ENCODE results near the gene SVEP1. TPM values are rescaled to one million over a fixed set of nuclear protein-coding genes. Genes with fewer than 3 reads are reported as not detected.
A peak's percentile ranks its signal among the peaks of the same experiment; 100 is the strongest.

Gene SVEP1
- total RNA-seq, 2 donors from 2014 or later, result 0.44 to 0.46 TPM

DNA sequence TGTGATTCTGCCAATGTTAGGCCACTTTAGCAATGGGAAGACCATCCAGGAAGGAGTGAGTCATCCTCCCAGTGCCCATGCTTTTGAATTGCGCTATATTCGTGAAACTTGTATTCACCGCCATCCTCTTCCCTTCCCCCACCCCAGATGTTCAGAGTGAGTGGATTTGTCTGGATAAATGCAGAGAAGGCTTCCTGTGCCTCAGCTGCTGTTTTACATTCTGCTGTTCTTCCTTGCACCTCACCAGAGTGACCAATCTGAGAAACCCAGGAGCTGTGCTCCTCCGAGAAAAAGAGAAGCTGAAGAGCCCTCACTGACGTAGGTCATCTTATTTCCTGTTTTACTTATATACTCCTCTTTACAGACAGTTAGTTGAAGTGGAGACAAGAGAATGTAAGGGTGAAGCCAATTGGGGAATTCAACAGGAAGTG lies 24.6 kb upstream of the SVEP1 start:
- no peaks in the 10 kb centered on the region for H3K36me3 Mint-ChIP-seq (ENCODE audit: low read depth)
- H3K4me1 Mint-ChIP-seq, result peaks cover 3% of the 10 kb centered on the region
- no peak overlapping the region for H3K27ac Mint-ChIP-seq
- H3K27me3 ChIP-seq (ENCODE audit: control insufficient read depth, insufficient read depth, low read length, poor library complexity, severe bottlenecking), result no peaks in the 10 kb centered on the region
- no peak overlapping the region for H3K4me3 Mint-ChIP-seq
- 98 to 100% methylated on average over 1 to 5 of the region's 5 CpGs for WGBS, 2 experiments (ENCODE audit: insufficient coverage in 1 of 2, insufficient read length in 1 of 2)
- no peak overlapping the region for H3K4me3 ChIP-seq (ENCODE audit: low read length)
- H3K27me3 Mint-ChIP-seq (ENCODE audit: insufficient read depth), result no peaks in the 10 kb centered on the region
- H3K9me3 ChIP-seq (ENCODE audit: control insufficient read depth, low read length), result no peaks in the 10 kb centered on the region
- no peaks in the 10 kb centered on the region for H3K9me3 Mint-ChIP-seq
- DNase-seq, result no peak
- TF ChIP-seq, protein P1, sequence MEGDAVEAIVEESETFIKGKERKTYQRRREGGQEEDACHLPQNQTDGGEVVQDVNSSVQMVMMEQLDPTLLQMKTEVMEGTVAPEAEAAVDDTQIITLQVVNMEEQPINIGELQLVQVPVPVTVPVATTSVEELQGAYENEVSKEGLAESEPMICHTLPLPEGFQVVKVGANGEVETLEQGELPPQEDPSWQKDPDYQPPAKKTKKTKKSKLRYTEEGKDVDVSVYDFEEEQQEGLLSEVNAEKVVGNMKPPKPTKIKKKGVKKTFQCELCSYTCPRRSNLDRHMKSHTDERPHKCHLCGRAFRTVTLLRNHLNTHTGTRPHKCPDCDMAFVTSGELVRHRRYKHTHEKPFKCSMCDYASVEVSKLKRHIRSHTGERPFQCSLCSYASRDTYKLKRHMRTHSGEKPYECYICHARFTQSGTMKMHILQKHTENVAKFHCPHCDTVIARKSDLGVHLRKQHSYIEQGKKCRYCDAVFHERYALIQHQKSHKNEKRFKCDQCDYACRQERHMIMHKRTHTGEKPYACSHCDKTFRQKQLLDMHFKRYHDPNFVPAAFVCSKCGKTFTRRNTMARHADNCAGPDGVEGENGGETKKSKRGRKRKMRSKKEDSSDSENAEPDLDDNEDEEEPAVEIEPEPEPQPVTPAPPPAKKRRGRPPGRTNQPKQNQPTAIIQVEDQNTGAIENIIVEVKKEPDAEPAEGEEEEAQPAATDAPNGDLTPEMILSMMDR (conservative IDR thresholded peaks at IDR 0.05), result no peak
- H3K9ac ChIP-seq (ENCODE audit: extremely low read depth, low read length, poor library complexity, severe bottlenecking), result no peak overlapping the region
- H3K4me1 ChIP-seq (ENCODE audit: control insufficient read depth, insufficient read depth, low read length), result peaks cover 3% of the 10 kb centered on the region
- H3K36me3 ChIP-seq (ENCODE audit: control insufficient read depth, insufficient read depth, low read length), result no peaks in the 10 kb centered on the region
- no peak overlapping the region for H3K27ac ChIP-seq (ENCODE audit: low read depth, low read length)

DNA sequence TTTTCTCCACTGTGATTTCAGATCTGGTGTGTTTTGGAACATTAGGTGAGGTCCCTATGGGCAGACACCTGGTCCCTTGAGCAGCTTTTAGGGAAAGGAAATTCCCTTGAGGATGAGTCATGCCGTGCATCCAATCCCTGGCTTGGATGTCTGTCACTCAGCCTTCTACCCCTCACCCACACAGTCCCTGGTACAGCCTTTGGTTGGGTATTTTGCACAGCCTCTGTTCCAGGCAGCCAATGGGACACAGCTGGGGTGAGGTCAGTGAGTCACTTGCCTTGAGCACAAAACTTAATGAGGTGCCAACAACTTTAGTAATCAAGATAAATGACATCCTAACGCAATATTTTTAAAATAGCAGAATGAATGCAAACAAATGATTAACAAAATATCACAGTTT lies 22.7 kb upstream of the SVEP1 start:
- no peak overlapping the region for H3K27ac Mint-ChIP-seq
- H3K36me3 ChIP-seq (ENCODE audit: control insufficient read depth, insufficient read depth, low read length), result no peaks in the 10 kb centered on the region
- peak; percentile 66 for DNase-seq
- H3K36me3 Mint-ChIP-seq (ENCODE audit: low read depth), result no peaks in the 10 kb centered on the region
- no peak overlapping the region for H3K4me3 Mint-ChIP-seq
- no peak overlapping the region for H3K9ac ChIP-seq (ENCODE audit: extremely low read depth, low read length, poor library complexity, severe bottlenecking)
- H3K27me3 ChIP-seq (ENCODE audit: control insufficient read depth, insufficient read depth, low read length, poor library complexity, severe bottlenecking), result no peaks in the 10 kb centered on the region
- H3K4me3 ChIP-seq (ENCODE audit: low read length), result no peak overlapping the region
- TF ChIP-seq, protein P1 (conservative IDR thresholded peaks at IDR 0.05), result no peak
- H3K27ac ChIP-seq (ENCODE audit: low read depth, low read length), result no peak overlapping the region
- H3K9me3 Mint-ChIP-seq, result peaks cover 14% of the 10 kb centered on the region
- no peaks in the 10 kb centered on the region for H3K27me3 Mint-ChIP-seq (ENCODE audit: insufficient read depth)
- no peaks in the 10 kb centered on the region for H3K9me3 ChIP-seq (ENCODE audit: control insufficient read depth, low read length)
- H3K4me1 Mint-ChIP-seq, result peaks cover 3% of the 10 kb centered on the region
- WGBS, 2 experiments (ENCODE audit: insufficient coverage in 1 of 2, insufficient read length in 1 of 2), result 85 to 100% methylated on average over 1 to 2 of the region's 2 CpGs
- peaks cover 3% of the 10 kb centered on the region for H3K4me1 ChIP-seq (ENCODE audit: control insufficient read depth, insufficient read depth, low read length)

DNA sequence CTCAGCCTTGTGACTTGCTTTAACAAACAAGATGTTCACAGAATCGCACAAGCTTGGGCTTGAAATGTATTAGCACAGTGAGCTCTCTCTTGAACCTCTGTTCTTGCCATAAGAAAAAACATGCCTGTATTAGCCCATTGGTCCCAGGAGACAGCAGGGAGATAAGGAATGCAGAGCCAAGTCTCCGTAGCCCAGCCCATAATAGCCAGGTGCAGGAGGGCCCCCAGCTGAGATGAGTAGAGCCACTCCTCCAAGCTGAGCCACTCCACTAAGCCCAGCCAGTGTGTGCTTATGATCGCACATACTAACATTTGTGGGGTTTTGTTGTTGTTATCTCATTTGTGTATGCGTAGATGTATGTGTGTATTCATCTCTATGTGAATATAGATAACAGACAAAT lies 21.6 kb upstream of the SVEP1 start:
- WGBS, 2 experiments (ENCODE audit: insufficient coverage in 1 of 2, insufficient read length in 1 of 2), result 80 to 100% methylated on average over 1 to 4 of the region's 4 CpGs
- Mint-ChIP-seq H3K36me3 (ENCODE audit: low read depth) (no peaks in the 10 kb centered on the region), H3K27ac (no peak overlapping the region), H3K4me3 (no peak overlapping the region), H3K9me3 (peaks cover 19% of the 10 kb centered on the region), H3K27me3 (ENCODE audit: insufficient read depth) (no peaks in the 10 kb centered on the region), H3K4me1 (peaks cover 3% of the 10 kb centered on the region)
- DNase-seq, result peak; percentile 63
- Histone ChIP-seq H3K4me1 (ENCODE audit: control insufficient read depth, insufficient read depth, low read length) (peaks cover 3% of the 10 kb centered on the region), H3K36me3 (ENCODE audit: control insufficient read depth, insufficient read depth, low read length) (no peaks in the 10 kb centered on the region), H3K4me3 (ENCODE audit: low read length) (no peak overlapping the region), H3K27ac (ENCODE audit: low read depth, low read length) (no peak overlapping the region), H3K9me3 (ENCODE audit: control insufficient read depth, low read length) (no peaks in the 10 kb centered on the region), H3K27me3 (ENCODE audit: control insufficient read depth, insufficient read depth, low read length, poor library complexity, severe bottlenecking) (no peaks in the 10 kb centered on the region), H3K9ac (ENCODE audit: extremely low read depth, low read length, poor library complexity, severe bottlenecking) (no peak overlapping the region)
- TF ChIP-seq, protein P1 (conservative IDR thresholded peaks at IDR 0.05), result no peak
